Measurements from ENCODE around the gene DUSP9. TPM values are rescaled to one million over a fixed set of nuclear protein-coding genes. Genes with fewer than 3 reads are reported as not detected.

DUSP9 gene
- total RNA-seq, 1 experiment from 2014 or later = 2.4 TPM

- Mint-ChIP-seq H3K9me3 (peaks cover 61 to 70% of the 10 kb centered on the region in 2 experiments), H3K4me1 (no peaks in the 10 kb centered on the region)
- WGBS (ENCODE audit: extremely low coverage, insufficient read length, low lambda C conversion rate) = no CpG with 5 or more reads among the region's 27 CpGs
Measured at GRCh38 chrX:153621949-153622598, 24.9 kb upstream of the DUSP9 start.

More at GRCh38 chrX:153621949-153622598, 24.9 kb upstream of the DUSP9 start:
- H2AK5ac ChIP-seq (ENCODE audit: insufficient read length, low read length) = no peak overlapping the region
- H3K14ac ChIP-seq (ENCODE audit: insufficient read depth, low read length) = no peak overlapping the region
- no peaks in the 10 kb centered on the region for H3K79me1 ChIP-seq (ENCODE audit: insufficient read depth, low read depth, low read length, poor library complexity, severe bottlenecking)
- H4K5ac ChIP-seq (ENCODE audit: insufficient read length, low read depth, low read length) = no peak overlapping the region
- no peak overlapping the region for H3K27ac Mint-ChIP-seq
- H3K27me3 Mint-ChIP-seq (ENCODE audit: low read depth) = peaks cover 37% of the 10 kb centered on the region
- H3K79me2 ChIP-seq (ENCODE audit: insufficient read depth, low read length) = no peaks in the 10 kb centered on the region
- H3T11ph ChIP-seq (ENCODE audit: low read length) = no peak overlapping the region
- H3K9ac ChIP-seq (ENCODE audit: extremely low read depth, insufficient read length, low read length) = no peak overlapping the region
- H3K36me3 Mint-ChIP-seq (ENCODE audit: insufficient read depth in 1 of 3, low read depth in 3 of 3) = peaks cover 0 to 7% (median 0%) of the 10 kb centered on the region in 3 experiments; a peak in 3 of 7 replicates
- H2BK15ac ChIP-seq (ENCODE audit: low read depth, low read length) = no peak overlapping the region
- no peak overlapping the region for H3K4me3 Mint-ChIP-seq
- no peaks in the 10 kb centered on the region for H4K20me1 ChIP-seq (ENCODE audit: control insufficient read depth, insufficient read depth, insufficient read length)
- H4K8ac ChIP-seq (replicated peaks; ENCODE audit: insufficient read length, low read depth, low read length) = no peak overlapping the region
- H3K23ac ChIP-seq (ENCODE audit: insufficient read length, low read depth, low read length) = no peak overlapping the region
- no peak overlapping the region for H2AFZ ChIP-seq (ENCODE audit: low read length)
- DNase-seq = no peak
- H2BK5ac ChIP-seq (ENCODE audit: insufficient read length, low read length) = no peak overlapping the region
- no peaks in the 10 kb centered on the region for H3K23me2 ChIP-seq (ENCODE audit: insufficient read length, low read depth, low read length, poor library complexity, severe bottlenecking)
- no peak overlapping the region for H3K27ac ChIP-seq (ENCODE audit: insufficient read length, low read depth, low read length)
- H3K56ac ChIP-seq (ENCODE audit: insufficient read length, low read depth, low read length) = no peak overlapping the region
- no peak for TF ChIP-seq CTCF (conservative IDR thresholded peaks at IDR 0.05)
- no peak overlapping the region for H2BK20ac ChIP-seq (ENCODE audit: low read depth, low read length, poor library complexity, severe bottlenecking)
- H2BK120ac ChIP-seq (ENCODE audit: low read depth, low read length, poor library complexity, severe bottlenecking) = no peak overlapping the region
- no peaks in the 10 kb centered on the region for H3K27me3 ChIP-seq (ENCODE audit: insufficient read depth, low read length)
- no peak overlapping the region for H4K91ac ChIP-seq (ENCODE audit: insufficient read length, low read depth, low read length)
- no peaks in the 10 kb centered on the region for H3K4me1 ChIP-seq (ENCODE audit: insufficient read depth, low read length)
- no peak overlapping the region for H3K4me2 ChIP-seq (ENCODE audit: insufficient read depth, insufficient read length, low read length)
- no peak overlapping the region for H3K18ac ChIP-seq (ENCODE audit: insufficient read length, low read depth, low read length)
- no peak overlapping the region for H3K4ac ChIP-seq (ENCODE audit: low read depth, low read length)
- H3K9me3 ChIP-seq (ENCODE audit: control insufficient read depth, low read depth, low read length) = peaks cover 16% of the 10 kb centered on the region
- no peak overlapping the region for H2BK12ac ChIP-seq (ENCODE audit: insufficient read length, low read depth, low read length)
